ENCODE data around the gene SMG9. TPM values are rescaled to one million over a fixed set of nuclear protein-coding genes. Genes with fewer than 3 reads are reported as not detected.
A peak's percentile ranks its signal among the peaks of the same experiment; 100 is the strongest.

The SMG9 gene
- total RNA-seq, 2 donors from 2014 or later, result 62.8 to 145 TPM

DNA sequence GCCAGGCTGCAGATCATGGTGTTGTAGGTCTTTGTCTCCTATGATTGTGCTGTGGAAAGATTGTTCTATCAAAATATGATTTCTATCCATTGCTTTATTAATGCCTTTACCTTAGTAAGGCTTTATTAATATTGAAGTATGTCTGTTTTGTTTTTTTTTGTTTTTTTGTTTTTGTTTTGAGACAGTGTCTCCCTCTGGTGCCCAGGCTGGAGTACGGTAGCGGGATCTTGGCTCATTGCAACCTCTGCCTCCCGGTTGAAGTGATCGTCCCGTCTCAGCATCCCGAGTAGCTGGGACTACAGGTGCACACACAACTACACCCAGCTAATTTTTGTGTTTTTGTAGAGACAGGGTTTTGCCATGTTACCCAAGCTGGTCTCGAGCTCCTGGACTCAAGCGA, 31.2 kb downstream of the SMG9 start:
- ATAC-seq (no peak), DNase-seq (ENCODE audit: low spot score in 2 of 2) (no peak)
- no peak overlapping the region for H3K27ac Mint-ChIP-seq
- H3K9me3 Mint-ChIP-seq, result no peaks in the 10 kb centered on the region
- H3K36me3 Mint-ChIP-seq, result peaks cover 0 to 6% of the 10 kb centered on the region in 2 donors

DNA sequence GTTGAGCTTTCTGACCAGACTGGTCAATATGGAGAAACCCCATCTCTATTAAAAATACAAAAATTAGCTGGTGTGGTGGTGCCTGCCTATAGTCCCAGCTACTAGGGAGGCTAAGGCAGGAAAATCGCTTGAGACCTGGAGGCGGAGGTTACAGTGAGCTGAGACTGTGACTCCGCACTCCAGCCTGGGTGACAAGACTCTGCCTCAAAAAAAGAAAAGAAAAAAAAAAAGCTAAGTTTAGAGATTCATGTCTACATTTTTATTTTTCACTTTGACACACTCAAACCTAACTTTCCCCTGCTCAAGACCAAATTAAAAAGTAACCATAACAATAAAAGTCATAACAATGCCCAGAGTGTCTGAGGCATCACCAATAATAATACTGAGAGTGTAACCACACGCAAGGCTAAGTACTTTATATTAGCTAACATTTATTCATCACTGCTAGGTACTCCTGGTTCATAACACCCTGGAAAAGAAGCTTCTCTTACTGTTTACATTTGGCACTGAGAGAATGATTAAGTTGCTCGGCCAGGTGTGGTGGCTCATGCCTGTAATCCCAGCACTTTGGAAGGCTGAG, 33.2 kb downstream of the SMG9 start:
- peak overlapping the region; percentile 60 to 67 for H3K27ac Mint-ChIP-seq
- ATAC-seq (peak; percentile 29 to 82), DNase-seq (ENCODE audit: low spot score in 2 of 2) (no peak)
- H3K9me3 Mint-ChIP-seq, result no peaks in the 10 kb centered on the region
- no peaks in the 10 kb centered on the region for H3K36me3 Mint-ChIP-seq

DNA sequence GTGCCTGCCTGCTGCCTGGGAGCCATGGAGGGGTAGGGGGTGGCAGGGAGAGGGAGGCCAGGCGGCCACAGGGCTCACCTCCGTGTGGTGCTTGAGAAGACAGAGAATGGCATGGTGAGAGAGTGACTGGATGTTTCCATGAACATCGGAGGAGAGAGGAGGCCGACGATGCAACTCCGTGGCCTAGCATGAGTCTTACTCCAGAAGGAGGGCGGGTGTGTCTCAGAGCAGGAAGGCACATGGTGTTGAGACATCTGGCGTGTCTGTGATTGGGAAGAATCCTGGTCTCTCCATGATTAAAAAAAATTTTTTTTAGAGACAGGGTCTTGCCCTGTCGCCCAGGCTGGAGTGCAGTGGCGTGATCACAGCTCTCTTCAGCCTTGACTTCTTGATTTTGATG, 33.8 kb downstream of the SMG9 start:
- Mint-ChIP-seq H3K36me3 (no peaks in the 10 kb centered on the region), H3K27ac (peak overlapping the region; percentile 60 to 67), H3K9me3 (no peaks in the 10 kb centered on the region)
- ATAC-seq (peak in 1 of 2 donors; percentile 30), DNase-seq (ENCODE audit: low spot score in 2 of 2) (no peak)

DNA sequence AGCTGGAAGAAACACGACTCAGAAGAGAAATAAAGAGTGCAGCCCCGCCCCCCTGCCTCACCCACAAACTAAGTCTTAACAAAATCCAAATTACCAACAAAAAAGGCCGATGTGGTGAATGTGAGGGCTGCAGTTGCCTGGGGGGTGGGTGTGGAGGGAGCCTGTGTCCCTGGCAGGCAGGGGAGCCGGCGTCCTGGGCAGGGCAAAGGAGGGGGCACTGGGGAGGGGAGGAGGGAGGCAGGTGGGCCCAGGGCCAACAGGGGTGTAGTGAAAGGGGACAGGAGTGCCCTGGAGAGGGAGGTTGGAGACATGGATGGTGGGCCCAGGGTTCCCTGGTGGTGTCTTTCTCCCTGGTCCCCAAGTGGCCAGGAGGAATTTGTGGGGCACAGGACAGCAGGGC, 34.8 kb downstream of the SMG9 start:
- no peaks in the 10 kb centered on the region for H3K9me3 Mint-ChIP-seq
- no peak overlapping the region for H3K27ac Mint-ChIP-seq
- H3K36me3 Mint-ChIP-seq, result no peaks in the 10 kb centered on the region
- DNase-seq (ENCODE audit: low spot score in 2 of 2) (no peak), ATAC-seq (no peak)

DNA sequence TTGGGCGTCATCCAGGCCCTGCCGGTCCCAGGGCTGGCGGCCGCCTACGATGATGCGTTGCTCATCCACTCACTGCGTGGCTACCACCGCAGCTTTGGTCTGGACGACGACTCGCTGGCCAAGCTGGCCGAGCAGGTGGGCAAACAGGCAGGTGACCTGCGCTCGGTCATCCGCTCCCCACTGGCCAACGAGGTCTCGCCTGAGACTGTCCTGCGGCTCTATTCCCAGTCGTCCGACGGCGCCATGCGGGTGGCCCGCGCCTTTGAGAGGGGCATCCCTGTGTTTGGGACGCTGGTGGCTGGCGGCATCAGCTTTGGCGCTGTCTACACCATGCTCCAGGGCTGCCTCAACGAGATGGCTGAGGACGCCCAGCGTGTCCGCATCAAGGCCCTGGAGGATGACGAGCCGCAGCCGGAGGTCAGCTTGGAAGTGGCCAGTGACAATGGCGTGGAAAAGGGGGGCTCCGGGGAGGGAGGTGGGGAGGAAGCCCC, 35.3 kb downstream of the SMG9 start:
- ATAC-seq, result no peak
- Mint-ChIP-seq H3K27ac (no peak overlapping the region), H3K36me3 (no peaks in the 10 kb centered on the region), H3K9me3 (no peaks in the 10 kb centered on the region)
- no peak for DNase-seq (ENCODE audit: low spot score in 2 of 2)

DNA sequence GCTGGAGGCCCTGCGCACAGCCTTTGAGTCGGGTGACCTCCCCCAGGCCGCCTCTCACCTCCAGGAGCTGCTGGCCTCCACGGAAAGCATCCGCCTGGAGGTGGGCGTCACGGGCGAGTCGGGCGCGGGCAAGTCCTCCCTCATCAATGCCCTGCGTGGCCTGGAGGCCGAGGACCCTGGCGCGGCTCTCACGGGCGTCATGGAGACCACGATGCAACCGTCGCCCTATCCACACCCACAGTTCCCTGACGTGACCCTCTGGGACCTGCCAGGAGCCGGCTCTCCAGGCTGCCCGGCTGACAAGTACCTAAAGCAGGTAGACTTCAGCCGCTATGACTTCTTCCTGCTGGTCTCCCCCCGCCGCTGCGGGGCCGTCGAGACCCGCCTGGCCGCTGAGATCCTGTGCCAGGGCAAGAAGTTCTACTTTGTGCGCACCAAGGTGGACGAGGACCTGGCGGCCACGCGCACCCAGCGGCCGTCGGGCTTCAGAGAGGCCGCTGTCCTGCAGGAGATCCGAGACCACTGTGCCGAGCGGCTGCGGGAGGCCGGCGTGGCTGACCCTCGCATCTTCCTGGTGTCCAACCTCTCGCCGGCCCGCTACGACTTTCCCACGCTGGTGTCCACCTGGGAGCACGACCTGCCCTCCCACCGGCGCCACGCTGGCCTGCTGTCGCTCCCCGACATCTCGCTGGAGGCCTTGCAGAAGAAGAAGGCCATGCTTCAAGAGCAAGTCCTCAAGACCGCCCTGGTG, 36.0 kb downstream of the SMG9 start:
- DNase-seq (ENCODE audit: low spot score in 2 of 2) (no peak), ATAC-seq (no peak)
- H3K27ac Mint-ChIP-seq, result no peak overlapping the region
- H3K36me3 Mint-ChIP-seq, result no peaks in the 10 kb centered on the region
- H3K9me3 Mint-ChIP-seq, result no peaks in the 10 kb centered on the region

DNA sequence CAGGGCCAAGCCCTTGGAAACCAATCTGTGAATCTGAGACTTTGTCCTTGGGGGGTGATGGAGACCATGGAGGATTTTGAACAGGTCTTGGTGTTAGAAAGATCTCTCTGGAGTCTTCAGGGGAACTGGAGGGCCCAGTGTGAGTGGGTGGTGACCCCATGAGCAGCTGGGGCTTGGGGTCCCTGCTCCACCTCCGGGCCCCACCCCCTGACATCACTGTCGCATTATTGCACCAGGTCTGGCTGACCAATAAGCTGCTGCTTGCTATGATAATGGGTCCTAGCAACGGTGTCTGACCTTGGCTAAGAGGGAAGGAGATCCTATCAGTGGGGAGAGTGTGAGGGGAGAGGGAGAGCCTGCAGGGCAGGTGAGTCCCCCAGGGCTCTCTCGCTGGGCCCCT, 39.0 kb downstream of the SMG9 start, which contains the start of gene IRGC:
Gene IRGC, plus strand, starts transcription at position 301 of the 400 bp plus-strand sequence. CDS start 2,483 bp downstream, outside the sequence.
- DNase-seq (ENCODE audit: low spot score in 2 of 2), result no peak
- Mint-ChIP-seq H3K36me3 (no peaks in the 10 kb centered on the region), H3K9me3 (no peaks in the 10 kb centered on the region), H3K27ac (peak within 1 kb of the TSS in 1 of 2 donors; percentile 12)
- no peak for ATAC-seq

DNA sequence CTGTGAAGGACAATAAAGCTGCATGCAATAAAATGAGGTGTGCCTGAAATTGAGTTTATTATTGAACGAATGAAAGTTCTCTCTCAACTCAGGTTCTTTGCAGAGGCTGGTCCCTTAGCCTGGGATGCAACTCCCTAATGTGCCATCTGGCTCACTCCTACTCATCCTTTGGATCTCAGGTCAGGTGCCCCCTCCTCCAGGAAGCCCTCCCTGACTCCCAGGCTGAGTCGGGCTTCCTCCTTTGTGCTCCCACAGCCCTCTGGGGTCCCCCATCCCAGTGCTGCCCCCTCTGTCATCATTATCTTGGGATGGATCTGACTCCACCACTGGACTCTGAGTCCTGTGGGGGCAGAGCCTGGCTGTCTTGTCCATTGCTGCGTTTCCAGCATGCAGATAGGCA, 41.6 kb downstream of the SMG9 start:
- Mint-ChIP-seq H3K9me3 (peaks cover 4 to 8% of the 10 kb centered on the region in 2 donors), H3K36me3 (peaks cover 0 to 9% of the 10 kb centered on the region in 2 donors), H3K27ac (no peak overlapping the region)
- DNase-seq (ENCODE audit: low spot score in 2 of 2), result no peak
- ATAC-seq, result no peak

DNA sequence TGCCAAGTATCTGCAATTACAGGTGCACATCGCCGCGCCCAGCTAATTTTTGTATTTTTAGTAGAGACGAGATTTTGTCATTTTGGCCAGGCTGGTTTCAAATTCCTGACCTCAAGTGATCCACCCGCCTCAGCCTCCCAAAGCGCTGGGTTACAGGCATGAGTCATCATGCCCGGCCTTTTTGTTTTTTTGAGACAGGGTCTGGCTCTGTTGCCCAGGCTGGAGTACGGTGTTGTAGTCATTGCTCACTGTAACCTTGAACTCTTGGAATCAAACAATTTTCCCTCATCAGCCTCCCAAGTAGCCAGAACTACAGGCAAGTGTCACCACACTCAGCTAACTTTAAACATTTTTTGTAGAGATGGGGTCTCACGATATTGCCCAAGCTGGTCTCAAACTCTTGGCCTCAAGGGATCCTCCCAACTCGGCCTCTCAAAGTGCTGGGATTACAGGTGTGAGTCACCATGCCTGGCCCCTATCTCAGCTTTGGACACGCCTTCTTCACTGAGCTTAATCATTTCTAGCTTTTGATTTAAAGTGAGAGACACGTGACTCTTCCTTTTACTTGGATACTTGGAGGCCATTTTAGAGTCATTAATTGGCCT, 42.9 kb downstream of the SMG9 start:
- peaks cover 4 to 8% of the 10 kb centered on the region in 2 donors for H3K9me3 Mint-ChIP-seq
- ATAC-seq (peak in 1 of 2 donors; percentile 49), DNase-seq (ENCODE audit: low spot score in 2 of 2) (no peak)
- H3K27ac Mint-ChIP-seq, result no peak overlapping the region
- peaks cover 0 to 9% of the 10 kb centered on the region in 2 donors for H3K36me3 Mint-ChIP-seq

DNA sequence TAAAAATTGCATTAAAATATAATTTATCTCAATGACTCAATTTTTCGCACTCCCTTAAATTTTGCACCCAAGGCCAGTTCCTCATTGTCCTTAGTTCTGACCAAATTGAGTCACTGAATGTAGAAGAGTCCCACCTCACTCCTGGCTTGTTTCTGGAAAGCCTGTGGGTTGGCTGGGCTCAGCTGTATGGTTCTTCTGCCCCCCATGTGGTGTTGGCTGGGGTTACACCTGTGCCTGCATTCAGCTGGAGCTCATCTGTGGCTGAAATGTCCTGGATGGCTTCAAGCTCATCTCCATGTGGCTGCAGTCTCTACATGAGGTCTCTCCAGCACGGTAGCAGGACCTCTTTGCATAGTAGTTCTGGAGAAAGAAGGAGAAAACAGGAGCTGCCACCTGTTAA, 46.0 kb downstream of the SMG9 start:
- no peak for ATAC-seq
- Mint-ChIP-seq H3K36me3 (peaks cover 0 to 9% of the 10 kb centered on the region in 2 donors), H3K27ac (no peak overlapping the region), H3K9me3 (peaks cover 4 to 8% of the 10 kb centered on the region in 2 donors)
- DNase-seq (ENCODE audit: low spot score in 2 of 2), result no peak

DNA sequence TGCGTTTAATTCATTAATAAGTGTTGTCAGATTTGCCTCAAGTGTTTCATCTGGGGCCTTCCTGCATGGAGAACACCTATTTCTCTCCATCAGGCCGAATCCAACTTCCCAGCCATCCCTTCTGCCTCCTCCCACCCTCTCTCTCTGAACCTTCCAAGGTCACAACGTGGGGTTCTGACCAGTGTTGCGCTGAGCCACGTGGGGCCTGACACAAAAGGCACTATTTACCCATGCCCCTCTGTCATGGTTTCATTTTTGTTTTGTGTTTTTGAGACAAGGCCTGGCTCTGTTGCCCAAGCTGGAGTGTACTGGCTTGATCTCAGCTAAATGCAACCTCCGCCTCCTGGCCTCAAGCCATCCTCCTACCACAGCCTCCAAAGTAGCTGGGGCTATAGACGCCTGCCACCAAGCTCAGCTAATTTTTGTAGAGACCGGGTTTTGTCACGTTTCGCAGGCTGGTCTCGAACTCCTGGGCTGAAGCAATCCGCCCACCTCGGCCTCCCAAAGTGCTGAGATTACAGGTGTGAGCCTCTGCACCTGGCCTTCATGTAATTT, 47.5 kb downstream of the SMG9 start:
- Mint-ChIP-seq H3K27ac (no peak overlapping the region), H3K9me3 (peaks cover 4 to 8% of the 10 kb centered on the region in 2 donors), H3K36me3 (peaks cover 0 to 9% of the 10 kb centered on the region in 2 donors)
- DNase-seq (ENCODE audit: low spot score in 2 of 2) (no peak), ATAC-seq (no peak)

DNA sequence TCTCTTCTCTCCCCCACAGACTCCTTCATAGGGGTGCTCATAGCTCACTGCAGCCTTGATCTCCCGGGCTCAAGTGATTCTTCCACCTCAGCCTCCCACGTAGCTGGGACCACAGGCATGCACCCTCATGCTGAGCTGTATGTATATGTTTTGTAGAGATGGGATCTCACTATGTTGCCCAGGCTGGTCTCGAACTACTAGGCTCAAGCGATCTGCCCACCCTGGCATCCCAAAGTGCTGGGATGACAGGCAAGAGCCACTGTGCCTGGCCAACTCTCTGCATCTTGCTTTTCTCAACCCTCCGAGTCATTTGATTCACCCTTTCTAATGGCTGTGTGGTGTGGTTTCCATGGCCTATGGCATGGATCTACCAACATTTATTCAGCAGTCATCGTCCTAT, 49.0 kb downstream of the SMG9 start:
- DNase-seq (ENCODE audit: low spot score in 2 of 2) (no peak), ATAC-seq (no peak)
- Mint-ChIP-seq H3K27ac (no peak overlapping the region), H3K36me3 (peaks cover 0 to 16% of the 10 kb centered on the region in 2 donors), H3K9me3 (peaks cover 4 to 13% of the 10 kb centered on the region in 2 donors)

DNA sequence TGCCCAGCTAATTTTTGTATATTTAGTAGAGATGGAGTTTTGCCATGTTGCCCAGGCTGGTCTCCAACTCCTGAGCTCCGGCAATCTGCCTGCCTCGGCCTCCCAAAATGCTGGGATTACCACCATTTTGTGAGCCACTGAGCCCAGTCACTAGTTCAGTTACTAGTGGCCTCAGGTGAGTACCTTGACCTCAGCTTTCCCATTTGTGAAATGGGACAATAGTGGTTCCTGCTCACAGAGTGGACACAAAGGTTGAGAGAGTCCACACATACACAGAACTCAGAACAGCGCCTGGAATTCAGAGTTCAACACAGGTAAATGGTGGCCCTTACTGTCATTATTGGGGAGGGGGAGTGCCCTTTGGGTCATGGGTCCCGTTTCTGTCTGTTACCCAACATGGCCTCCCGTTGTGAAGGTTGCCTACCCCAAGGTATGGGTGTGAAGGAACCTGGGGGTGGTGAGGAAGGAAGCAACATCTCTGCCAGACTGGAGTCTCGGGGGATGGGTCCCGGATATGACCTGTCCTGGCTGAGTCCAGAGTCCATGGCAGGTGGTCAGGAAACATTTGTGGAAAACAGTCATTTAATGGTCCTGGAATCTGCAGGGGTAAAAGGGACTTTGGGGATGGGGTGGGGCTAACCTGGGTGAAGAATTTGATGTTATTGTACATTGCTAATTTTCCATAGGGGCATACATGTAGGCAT, 50.6 kb downstream of the SMG9 start:
- DNase-seq (ENCODE audit: low spot score in 2 of 2) (no peak), ATAC-seq (no peak)
- peak overlapping the region in 1 of 2 donors; percentile 32 for H3K27ac Mint-ChIP-seq
- peaks cover 2 to 11% of the 10 kb centered on the region in 2 donors for H3K9me3 Mint-ChIP-seq
- peaks cover 0 to 20% of the 10 kb centered on the region in 2 donors for H3K36me3 Mint-ChIP-seq

DNA sequence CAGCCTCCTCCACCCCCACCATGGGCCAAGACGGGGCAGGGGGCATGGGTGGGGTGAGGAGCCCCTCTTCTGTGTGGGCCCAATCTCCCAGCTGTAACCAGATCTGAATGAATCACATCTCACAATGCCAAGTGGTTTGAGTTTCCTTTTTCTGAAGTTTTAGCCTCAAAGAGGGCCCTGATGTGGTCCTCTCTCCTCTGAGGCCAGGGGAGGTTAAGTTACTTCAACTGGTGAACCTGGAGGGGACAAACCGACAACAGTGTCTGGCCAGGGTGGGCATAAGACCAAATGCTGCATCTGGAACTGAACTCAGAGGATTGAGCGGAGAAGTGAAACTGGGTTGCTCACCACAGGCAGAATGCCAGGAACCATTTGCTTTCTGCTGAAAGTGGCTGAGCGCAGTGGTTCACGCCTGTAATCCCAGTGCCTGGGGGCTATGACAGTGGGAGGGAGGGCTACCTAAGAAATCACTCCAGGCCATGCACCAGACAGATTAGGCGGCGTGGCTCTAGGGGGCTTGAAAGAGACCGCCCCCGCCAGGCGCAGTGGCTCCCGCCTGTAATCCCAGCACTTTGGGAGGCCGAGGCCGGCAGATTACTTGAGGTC, 54.3 kb downstream of the SMG9 start:
- ATAC-seq, result peak; percentile 13 to 45
- Mint-ChIP-seq H3K9me3 (peaks cover 0 to 10% of the 10 kb centered on the region in 2 donors), H3K36me3 (peaks cover 0 to 14% of the 10 kb centered on the region in 2 donors), H3K27ac (peak overlapping the region; percentile 83 to 95)
- DNase-seq (ENCODE audit: low spot score in 2 of 2), result peak in 1 of 2 donors; percentile 11

DNA sequence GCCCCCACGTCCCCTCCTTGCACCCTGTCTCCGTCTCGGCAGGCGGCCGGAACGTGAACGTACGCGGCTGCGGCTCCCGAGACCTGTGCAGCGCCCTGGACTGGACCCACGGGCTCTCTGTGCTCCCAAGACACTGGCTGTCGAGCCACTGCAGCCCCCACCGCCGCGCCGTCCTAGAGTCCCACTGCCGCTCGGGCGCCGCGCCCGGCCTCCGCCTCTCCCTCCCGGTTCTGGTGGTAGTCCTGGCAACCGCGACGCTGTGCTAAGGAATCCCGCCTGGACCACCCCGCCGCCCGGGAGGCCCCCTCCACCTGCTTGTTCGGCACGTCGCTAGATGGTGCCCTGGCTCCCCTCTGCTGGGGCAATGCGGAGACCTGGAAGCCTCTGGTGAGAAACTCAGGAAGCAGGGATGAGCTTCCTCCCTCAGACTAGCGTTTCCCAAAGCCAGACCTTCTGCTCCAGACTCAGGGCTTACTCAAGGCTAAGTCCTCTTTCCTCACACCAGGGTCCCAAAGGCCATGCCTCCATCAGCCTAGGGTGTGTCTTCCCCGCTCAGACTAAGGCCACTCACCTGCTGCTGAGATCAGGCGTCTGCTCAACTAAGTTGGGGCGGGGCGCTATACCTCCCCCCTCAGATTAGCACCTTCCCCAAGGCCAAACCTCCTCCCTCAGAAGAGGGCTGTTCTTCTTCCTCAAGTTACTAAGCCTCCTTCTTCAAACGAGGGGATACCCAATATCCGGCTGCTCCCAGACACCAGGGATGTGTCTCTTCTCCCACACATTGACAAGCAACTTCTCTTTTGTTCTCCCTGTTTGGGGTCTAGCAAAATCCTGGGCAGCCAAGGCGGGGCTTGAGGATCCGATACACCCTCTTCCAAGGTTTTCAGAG, 55.0 kb downstream of the SMG9 start:
- DNase-seq (ENCODE audit: low spot score in 2 of 2) (no peak), ATAC-seq (no peak)
- H3K27ac Mint-ChIP-seq, result peak overlapping the region in 1 of 2 donors; percentile 83
- H3K36me3 Mint-ChIP-seq, result peaks cover 0 to 14% of the 10 kb centered on the region in 2 donors
- peaks cover 0 to 10% of the 10 kb centered on the region in 2 donors for H3K9me3 Mint-ChIP-seq
